IMR-90 (cell line): ENCODE data around the gene HIF1A. TPM values are rescaled to one million over a fixed set of nuclear protein-coding genes. Genes with fewer than 3 reads are reported as not detected.

Experiments
- BHLHE40 ChIP-seq: fragments of 150-350 bp; IDR thresholded peaks from 2 replicates; pipeline ENCODE4 v1.6.1; 2016; ENCODE audit warnings: mild to moderate bottlenecking, low read depth, low read length
- FOS ChIP-seq: fragments of 150-350 bp; IDR thresholded peaks from 2 replicates; pipeline ENCODE4 v1.6.1; 2016; ENCODE audit warnings: low read depth, low read length
- MXI1 ChIP-seq: IDR thresholded peaks from 2 replicates; pipeline ENCODE4 v1.6.1; 2012; ENCODE audit warnings: low read depth, mild to moderate bottlenecking, low read length, moderate library complexity, borderline replicate concordance
- POLR2A ChIP-seq: IDR thresholded peaks from 2 replicates; pipeline ENCODE4 v1.6.1; 2012; ENCODE audit warnings: mild to moderate bottlenecking, low read depth, low read length
- RAD21 ChIP-seq: IDR thresholded peaks from 2 replicates; pipeline ENCODE4 v1.6.1; 2012; ENCODE audit warnings: low read length, improper control_type of control experiment
- RCOR1 ChIP-seq: IDR thresholded peaks from 2 replicates; pipeline ENCODE4 v1.6.1; 2012; ENCODE audit warnings: mild to moderate bottlenecking, low read length, improper control_type of control experiment; ENCODE audit not compliant: insufficient replicate concordance
- polyA plus RNA-seq, 3 experiments: library from polyadenylated mRNA; depleted of rRNA; stranded (reverse); fragments of >200 nt; gene quantifications; 2 replicates each; pipeline ENCODE4 v1.2.3, GENCODE V29; 2012; ENCODE audit warnings: low replicate concordance in 1 of 3
- total RNA-seq: library from RNA; depleted of rRNA; stranded (reverse); fragments of >200 nt; gene quantifications from 2 replicates; pipeline ENCODE4 v1.2.3, GENCODE V29; 2012
- TF ChIP-seq, protein P1 (sequence below): conservative IDR thresholded peaks from 2 replicates; pipeline ENCODE4 v1.5.1; 2012; ENCODE audit warnings: mild to moderate bottlenecking, low read depth, low read length, improper control_type of control experiment

The HIF1A gene
- total and polyA plus RNA-seq, 2 of the 4 experiments (the other 2 are of a cell fraction): 128 to 301 TPM

DNA sequence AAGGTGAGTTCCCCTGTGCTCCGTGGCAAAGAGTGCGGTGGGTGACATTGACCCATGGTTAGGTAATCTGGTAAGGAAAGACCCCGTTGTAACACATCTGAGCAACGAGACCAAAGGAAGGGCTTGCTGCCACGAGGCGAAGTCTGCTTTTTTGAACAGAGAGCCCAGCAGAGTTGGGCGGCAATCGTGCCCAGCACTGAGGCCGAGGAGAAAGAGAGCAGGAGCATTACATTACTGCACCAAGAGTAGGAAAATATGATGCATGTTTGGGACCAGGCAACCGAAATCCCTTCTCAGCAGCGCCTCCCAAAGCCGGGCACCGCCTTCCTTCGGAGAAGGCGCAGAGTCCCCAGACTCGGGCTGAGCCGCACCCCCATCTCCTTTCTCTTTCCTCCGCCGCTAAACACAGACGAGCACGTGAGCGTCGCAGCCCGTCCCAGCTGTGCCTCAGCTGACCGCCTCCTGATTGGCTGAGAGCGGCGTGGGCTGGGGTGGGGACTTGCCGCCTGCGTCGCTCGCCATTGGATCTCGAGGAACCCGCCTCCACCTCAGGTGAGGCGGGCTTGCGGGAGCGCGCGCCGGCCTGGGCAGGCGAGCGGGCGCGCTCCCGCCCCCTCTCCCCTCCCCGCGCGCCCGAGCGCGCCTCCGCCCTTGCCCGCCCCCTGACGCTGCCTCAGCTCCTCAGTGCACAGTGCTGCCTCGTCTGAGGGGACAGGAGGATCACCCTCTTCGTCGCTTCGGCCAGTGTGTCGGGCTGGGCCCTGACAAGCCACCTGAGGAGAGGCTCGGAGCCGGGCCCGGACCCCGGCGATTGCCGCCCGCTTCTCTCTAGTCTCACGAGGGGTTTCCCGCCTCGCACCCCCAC is at the start of gene HIF1A (continued):
- TF ChIP-seq, protein P1, sequence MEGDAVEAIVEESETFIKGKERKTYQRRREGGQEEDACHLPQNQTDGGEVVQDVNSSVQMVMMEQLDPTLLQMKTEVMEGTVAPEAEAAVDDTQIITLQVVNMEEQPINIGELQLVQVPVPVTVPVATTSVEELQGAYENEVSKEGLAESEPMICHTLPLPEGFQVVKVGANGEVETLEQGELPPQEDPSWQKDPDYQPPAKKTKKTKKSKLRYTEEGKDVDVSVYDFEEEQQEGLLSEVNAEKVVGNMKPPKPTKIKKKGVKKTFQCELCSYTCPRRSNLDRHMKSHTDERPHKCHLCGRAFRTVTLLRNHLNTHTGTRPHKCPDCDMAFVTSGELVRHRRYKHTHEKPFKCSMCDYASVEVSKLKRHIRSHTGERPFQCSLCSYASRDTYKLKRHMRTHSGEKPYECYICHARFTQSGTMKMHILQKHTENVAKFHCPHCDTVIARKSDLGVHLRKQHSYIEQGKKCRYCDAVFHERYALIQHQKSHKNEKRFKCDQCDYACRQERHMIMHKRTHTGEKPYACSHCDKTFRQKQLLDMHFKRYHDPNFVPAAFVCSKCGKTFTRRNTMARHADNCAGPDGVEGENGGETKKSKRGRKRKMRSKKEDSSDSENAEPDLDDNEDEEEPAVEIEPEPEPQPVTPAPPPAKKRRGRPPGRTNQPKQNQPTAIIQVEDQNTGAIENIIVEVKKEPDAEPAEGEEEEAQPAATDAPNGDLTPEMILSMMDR: peak; percentile 30; the same call in 1 of the 2 replicates
- peak; percentile 97 for TF ChIP-seq POLR2A
- peak; percentile 48 for TF ChIP-seq RAD21
- TF ChIP-seq RCOR1: no peak
- TF ChIP-seq BHLHE40: peak; percentile 99
- peak; percentile 42; the same call in 1 of the 2 replicates for TF ChIP-seq MXI1
- TF ChIP-seq FOS: 0 out of 2 replicates have a peak, but pooled peaks have one; percentile 11
